Kidney (tissue), 14 donors: Measurements from ENCODE around the gene EXOC2. TPM values are rescaled to one million over a fixed set of nuclear protein-coding genes. Genes with fewer than 3 reads are reported as not detected.

Experiments
- DNase-seq, 5 donors: peaks; one replicate each; pipeline ENCODE4 v3.0.0-alpha.2; 2013 to 2020
- FAIRE-seq: peaks from 2 replicates; lab custom pipeline; 2012; peaks lifted over from hg19 to GRCh38; lab: Jason Lieb, UNC
- H3K27ac ChIP-seq, 2 donors: one replicate each; pipeline ENCODE4 v1.7.0; 2013; ENCODE audit warnings: low read depth in 2 of 2, low read length in 2 of 2, inconsistent platforms in 1 of 2
- H3K27me3 ChIP-seq: one replicate; pipeline ENCODE4 v1.7.1; 2013; ENCODE audit warnings: low read length, inconsistent platforms; ENCODE audit not compliant: control insufficient read depth, insufficient read depth
- H3K36me3 ChIP-seq, 3 donors: one replicate each; pipeline versions ENCODE4 v1.7.0 to v1.7.1; 2013; ENCODE audit warnings: low read length in 3 of 3, control low read depth in 1 of 3, inconsistent platforms in 1 of 3; ENCODE audit not compliant: insufficient read depth in 3 of 3, control insufficient read depth in 2 of 3
- H3K4me1 ChIP-seq, 3 donors: one replicate each; pipeline versions ENCODE4 v1.7.0 to v1.7.1; 2013; ENCODE audit warnings: low read length in 3 of 3, inconsistent platforms in 1 of 3, low read depth in 1 of 3; ENCODE audit not compliant: control insufficient read depth in 2 of 3, insufficient read depth in 2 of 3
- H3K4me3 ChIP-seq, 3 donors: one replicate each; pipeline versions ENCODE4 v1.7.0 to v1.8.1; 2013; ENCODE audit warnings: low read length in 3 of 3, control low read depth in 1 of 3, inconsistent platforms in 1 of 3
- H3K9ac ChIP-seq, 3 donors: one replicate each; pipeline versions ENCODE4 v1.7.0 to v1.7.1; 2013; ENCODE audit warnings: low read length in 3 of 3, control low read depth in 1 of 3, inconsistent platforms in 1 of 3
- H3K9me3 ChIP-seq, 3 donors: one replicate each; pipeline versions ENCODE4 v1.7.0 to v1.7.1; 2013; ENCODE audit warnings: low read length in 3 of 3, control low read depth in 1 of 3, inconsistent platforms in 1 of 3; ENCODE audit not compliant: control insufficient read depth in 2 of 3, insufficient read depth in 1 of 3
- intact Hi-C: fragments of 100-400 bp; cut with DNase I; formaldehyde crosslinking; loops from one replicate; pipeline ENCODE4 v1.11.1; 2022
- polyA plus RNA-seq: library from polyadenylated mRNA; stranded (reverse); fragments of 350-450 nt; fragmentation: Illumina TruSeq; extraction: RNeasy Lipid Tissue Mini Kit (QIAGEN cat#74804); gene quantifications from one replicate; pipeline ENCODE4 v1.2.3, GENCODE V29; 2014; ENCODE audit warnings: low read depth, low replicate concordance; ENCODE audit not compliant: insufficient read depth
- total RNA-seq: library from RNA; stranded (reverse); fragmentation: NEBNext Ultra II Directional; extraction: Animal tissue kit (Norgen Biotek cat#: 25700); gene quantifications from one replicate; pipeline ENCODE4 v1.2.1, GENCODE V29; 2021
- TF ChIP-seq, protein P1 (sequence below): IDR thresholded peaks from 3 replicates; pipeline ENCODE4 v1.5.1; 2012; ENCODE audit warnings: mild to moderate bottlenecking, moderate library complexity, borderline replicate concordance; ENCODE audit not compliant: insufficient read depth; ENCODE audit errors: extremely low read depth
- donor health status: control.
- donor health status: control.
- donor health status: control.
- donor health status: control.
- donor health status: control.
- donor health status: DM: yes; HTN: yes; CAD: no.
- donor health status: Normal renal cell carcinoma (clear cell type).

EXOC2 gene
- total and polyA plus RNA-seq, 2 donors from 2014 or later = 8.6 to 21.7 TPM

GRCh38 chr6:620166-620565 lies 72.8 kb downstream of the EXOC2 start:
- TF ChIP-seq, protein P1, sequence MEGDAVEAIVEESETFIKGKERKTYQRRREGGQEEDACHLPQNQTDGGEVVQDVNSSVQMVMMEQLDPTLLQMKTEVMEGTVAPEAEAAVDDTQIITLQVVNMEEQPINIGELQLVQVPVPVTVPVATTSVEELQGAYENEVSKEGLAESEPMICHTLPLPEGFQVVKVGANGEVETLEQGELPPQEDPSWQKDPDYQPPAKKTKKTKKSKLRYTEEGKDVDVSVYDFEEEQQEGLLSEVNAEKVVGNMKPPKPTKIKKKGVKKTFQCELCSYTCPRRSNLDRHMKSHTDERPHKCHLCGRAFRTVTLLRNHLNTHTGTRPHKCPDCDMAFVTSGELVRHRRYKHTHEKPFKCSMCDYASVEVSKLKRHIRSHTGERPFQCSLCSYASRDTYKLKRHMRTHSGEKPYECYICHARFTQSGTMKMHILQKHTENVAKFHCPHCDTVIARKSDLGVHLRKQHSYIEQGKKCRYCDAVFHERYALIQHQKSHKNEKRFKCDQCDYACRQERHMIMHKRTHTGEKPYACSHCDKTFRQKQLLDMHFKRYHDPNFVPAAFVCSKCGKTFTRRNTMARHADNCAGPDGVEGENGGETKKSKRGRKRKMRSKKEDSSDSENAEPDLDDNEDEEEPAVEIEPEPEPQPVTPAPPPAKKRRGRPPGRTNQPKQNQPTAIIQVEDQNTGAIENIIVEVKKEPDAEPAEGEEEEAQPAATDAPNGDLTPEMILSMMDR = no peak
- Histone ChIP-seq H3K9me3 (no peaks in the 10 kb centered on the region), H3K27me3 (no peaks in the 10 kb centered on the region), H3K9ac (no peak overlapping the region), H3K36me3 (peaks cover 0 to 4% (median 0%) of the 10 kb centered on the region in 3 donors), H3K4me1 (no peaks in the 10 kb centered on the region), H3K27ac (no peak overlapping the region), H3K4me3 (no peak overlapping the region)
- no peak for FAIRE-seq
- no peak for DNase-seq
- intact Hi-C loops = no loop called here

DNA sequence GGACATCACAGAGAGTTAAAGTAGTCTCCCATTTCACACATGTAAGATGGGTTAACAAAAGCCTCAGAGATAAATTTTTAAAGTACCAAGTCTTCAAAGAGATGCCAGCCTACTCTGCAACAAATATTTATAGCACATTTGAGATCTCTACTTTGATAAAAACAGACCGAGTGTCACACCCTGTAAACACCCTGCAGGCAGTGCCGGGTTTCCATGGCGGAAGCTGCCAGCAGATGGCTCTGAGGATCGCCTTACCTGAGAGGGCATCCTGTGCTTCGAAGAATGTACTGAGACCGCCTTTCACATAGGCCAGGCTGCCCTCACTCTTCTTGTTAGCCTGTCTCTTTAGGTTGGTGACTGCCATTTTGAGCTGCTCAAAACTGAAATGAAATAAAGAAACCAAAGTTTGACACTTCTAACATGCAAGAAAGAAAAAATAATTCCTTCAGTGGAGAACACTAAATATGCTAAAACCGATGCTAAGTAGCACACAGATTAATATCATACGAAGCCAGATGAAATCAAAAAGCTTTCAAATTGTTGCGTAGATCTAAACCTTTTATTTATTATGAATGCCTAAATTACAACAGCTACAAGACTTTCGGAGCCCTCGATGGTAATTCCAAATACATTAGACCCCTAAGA lies 75.4 kb downstream of the EXOC2 start:
- intact Hi-C loops = no loop called here
- FAIRE-seq = no peak
- H3K27ac ChIP-seq = no peak overlapping the region
- TF ChIP-seq, protein P1 = no peak
- H3K9me3 ChIP-seq = no peaks in the 10 kb centered on the region
- H3K27me3 ChIP-seq = no peaks in the 10 kb centered on the region
- H3K9ac ChIP-seq = no peak overlapping the region
- H3K4me1 ChIP-seq = no peaks in the 10 kb centered on the region
- peaks cover 0 to 4% (median 0%) of the 10 kb centered on the region in 3 donors for H3K36me3 ChIP-seq
- H3K4me3 ChIP-seq = no peak overlapping the region
- DNase-seq = peak in 3 of 5 donors; percentile 27 to 33 (median 31)

DNA sequence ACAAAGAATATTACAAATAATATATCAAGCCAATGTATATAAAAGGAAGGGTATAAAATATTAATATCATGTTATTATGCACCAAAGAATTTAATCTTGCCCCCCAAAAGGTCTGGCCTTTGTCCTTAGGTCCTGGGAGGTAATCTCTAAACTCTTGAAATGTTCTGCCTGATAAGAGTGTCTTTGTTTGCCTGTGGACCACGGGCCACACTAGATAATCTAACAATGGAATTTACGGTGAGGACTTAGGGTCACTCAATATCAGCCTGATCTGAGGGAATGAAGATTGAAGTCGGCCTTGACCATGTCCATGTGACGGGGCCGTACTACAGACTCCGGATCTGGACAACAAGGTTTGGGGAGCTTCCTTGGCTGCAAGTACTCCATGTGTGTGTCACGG lies 79.0 kb downstream of the EXOC2 start:
- TF ChIP-seq, protein P1 = no peak
- Histone ChIP-seq H3K9me3 (no peaks in the 10 kb centered on the region), H3K36me3 (peaks cover 0 to 2% (median 0%) of the 10 kb centered on the region in 3 donors), H3K9ac (no peak overlapping the region), H3K4me3 (no peak overlapping the region), H3K27me3 (no peaks in the 10 kb centered on the region), H3K4me1 (no peaks in the 10 kb centered on the region), H3K27ac (no peak overlapping the region)
- no peak for FAIRE-seq
- no peak for DNase-seq
- intact Hi-C loops = no loop called here
